CD14-positive monocyte (primary cell): ENCODE measurements around the gene DEF6. TPM values are rescaled to one million over a fixed set of nuclear protein-coding genes. Genes with fewer than 3 reads are reported as not detected.
A peak's percentile ranks its signal among the peaks of the same experiment; 100 is the strongest.

ENCODE experiments used
- DNase-seq, 3 donors: peaks; one replicate each; pipeline ENCODE4 v3.0.0-alpha.2; 2011 to 2022
- H2AFZ ChIP-seq: 2 replicates; pipeline ENCODE4 v1.6.0; 2012; ENCODE audit warnings: mild to moderate bottlenecking, low read depth, low read length, inconsistent platforms; ENCODE audit not compliant: insufficient read depth, poor library complexity, severe bottlenecking
- H3K27ac ChIP-seq, 2 donors: 1 replicate in 1 of 2; 2 replicates in 1 of 2; pipeline ENCODE4 v1.5.1; 2012 to 2013; ENCODE audit warnings: low read length in 2 of 2, control low read depth in 1 of 2, inconsistent platforms in 1 of 2, low read depth in 1 of 2, mild to moderate bottlenecking in 1 of 2
- H3K27me3 ChIP-seq, 2 donors: one replicate each; pipeline versions ENCODE4 v1.6.0 to v1.6.1; 2011 to 2013; ENCODE audit warnings: low read length in 2 of 2; ENCODE audit not compliant: control insufficient read depth in 2 of 2, insufficient read depth in 2 of 2
- H3K36me3 ChIP-seq, 2 donors: replicated peaks in 1 of 2; 1 replicate in 1 of 2; 2 replicates in 1 of 2; pipeline versions ENCODE4 v1.5.1 to v1.6.1; 2012 to 2013; ENCODE audit warnings: low read length in 2 of 2, control low read depth in 1 of 2, inconsistent platforms in 1 of 2, mild to moderate bottlenecking in 1 of 2; ENCODE audit not compliant: insufficient read depth in 2 of 2, control insufficient read depth in 1 of 2
- H3K4me1 ChIP-seq, 2 donors: 1 replicate in 1 of 2; 2 replicates in 1 of 2; pipeline versions ENCODE4 v1.5.1 to v1.6.1; 2012 to 2013; ENCODE audit warnings: low read length in 2 of 2, control low read depth in 1 of 2, inconsistent platforms in 1 of 2, mild to moderate bottlenecking in 1 of 2, moderate library complexity in 1 of 2; ENCODE audit not compliant: insufficient read depth in 2 of 2, control insufficient read depth in 1 of 2
- H3K4me2 ChIP-seq: replicated peaks from 2 replicates; pipeline ENCODE3; 2012; ENCODE audit warnings: low read length, moderate library complexity, mild to moderate bottlenecking; ENCODE audit not compliant: poor library complexity, severe bottlenecking; ENCODE audit errors: extremely low read depth
- H3K4me3 ChIP-seq, 3 experiments: fragments of 200-600 bp in 1 of 3; sonication (generic) in 1 of 3; replicated peaks in 1 of 3; 1 replicate in 2 of 3; 2 replicates in 1 of 3; pipeline ENCODE4 v1.5.1; 2011 to 2013; ENCODE audit warnings: low read length in 3 of 3, mild to moderate bottlenecking in 3 of 3, control low read depth in 2 of 3, low read depth in 2 of 3, inconsistent platforms in 1 of 3, moderate library complexity in 1 of 3
- H3K79me2 ChIP-seq: 2 replicates; pipeline ENCODE4 v1.6.0; 2012; ENCODE audit warnings: mild to moderate bottlenecking, control low read depth, inconsistent platforms, low read length, moderate library complexity; ENCODE audit not compliant: insufficient read depth
- H3K9ac ChIP-seq: 2 replicates; pipeline ENCODE4 v1.6.0; 2017; ENCODE audit warnings: low read length, mild to moderate bottlenecking; ENCODE audit not compliant: insufficient read depth, poor library complexity, severe bottlenecking
- H3K9me3 ChIP-seq, 2 donors: replicated peaks in 1 of 2; 1 replicate in 1 of 2; 2 replicates in 1 of 2; pipeline versions ENCODE4 v1.5.1 to v1.6.1; 2012 to 2013; ENCODE audit warnings: low read length in 2 of 2, control low read depth in 1 of 2; ENCODE audit not compliant: control insufficient read depth in 1 of 2, insufficient read depth in 1 of 2
- H4K20me1 ChIP-seq: 2 replicates; pipeline ENCODE4 v1.6.0; 2012; ENCODE audit warnings: mild to moderate bottlenecking, low read length, control low read depth, moderate library complexity; ENCODE audit not compliant: insufficient read depth
- H3K27ac Mint-ChIP-seq, 7 donors: one replicate each; pipeline ENCODE4 v1.8.0; 2020; ENCODE audit warnings: mild to moderate bottlenecking in 7 of 7, mixed read lengths in 7 of 7, moderate library complexity in 6 of 7, inconsistent platforms in 2 of 7
- H3K27me3 Mint-ChIP-seq, 3 donors: one replicate each; pipeline ENCODE4 v1.8.0; 2021 to 2022; ENCODE audit warnings: low read depth in 3 of 3, mild to moderate bottlenecking in 3 of 3, mixed read lengths in 3 of 3, moderate library complexity in 3 of 3, inconsistent platforms in 1 of 3
- H3K36me3 Mint-ChIP-seq, 2 donors: one replicate each; pipeline ENCODE4 v1.8.0; 2020; ENCODE audit warnings: mixed read lengths in 2 of 2, inconsistent platforms in 1 of 2, mild to moderate bottlenecking in 1 of 2
- H3K4me1 Mint-ChIP-seq: one replicate; pipeline ENCODE4 v1.8.0; 2020; ENCODE audit warnings: mild to moderate bottlenecking, mixed read lengths
- H3K4me3 Mint-ChIP-seq, 2 donors: one replicate each; pipeline ENCODE4 v1.8.0; 2020; ENCODE audit warnings: mild to moderate bottlenecking in 2 of 2, mixed read lengths in 2 of 2, moderate library complexity in 1 of 2
- H3K9me3 Mint-ChIP-seq, 7 donors: one replicate each; pipeline ENCODE4 v1.8.0; 2020 to 2022; ENCODE audit warnings: mixed read lengths in 7 of 7, mild to moderate bottlenecking in 6 of 7, moderate library complexity in 6 of 7, inconsistent platforms in 2 of 7
- WGBS: methylation state at CpG from one replicate; pipeline ENCODE4 v1.1.5; 2013; ENCODE audit warnings: missing lambda C conversion rate; ENCODE audit not compliant: insufficient coverage; 5-methylcytosine and 5-hydroxymethylcytosine counted together
- intact Hi-C, 2 donors: fragments of 100-400 bp; cut with micrococcal nuclease; formaldehyde crosslinking; loops; one replicate each; pipeline versions ENCODE4 v1.15.0 to v1.15.1; 2023
- polyA plus RNA-seq, 3 donors: library from polyadenylated mRNA; depleted of rRNA in 1 of 3; unstranded in 2 of 3; stranded (reverse) in 1 of 3; fragments of 300-500 nt in 2 of 3; fragments of >200 nt in 1 of 3; fragmentation: Illumina TruSeq in 2 of 3; gene quantifications; 1 replicate in 2 of 3; 2 replicates in 1 of 3; pipeline ENCODE4 v1.2.3, GENCODE V29; 2012 to 2021
- TF ChIP-seq, protein P1 (sequence below): fragments of 200-600 bp; IDR thresholded peaks from one replicate; pipeline ENCODE4 v1.8.0; 2022; ENCODE audit warnings: antibody characterized with exemption, mild to moderate bottlenecking

The DEF6 gene
- polyA plus RNA-seq, 3 donors: 41.2 to 110 (median 59.3) TPM

DNA sequence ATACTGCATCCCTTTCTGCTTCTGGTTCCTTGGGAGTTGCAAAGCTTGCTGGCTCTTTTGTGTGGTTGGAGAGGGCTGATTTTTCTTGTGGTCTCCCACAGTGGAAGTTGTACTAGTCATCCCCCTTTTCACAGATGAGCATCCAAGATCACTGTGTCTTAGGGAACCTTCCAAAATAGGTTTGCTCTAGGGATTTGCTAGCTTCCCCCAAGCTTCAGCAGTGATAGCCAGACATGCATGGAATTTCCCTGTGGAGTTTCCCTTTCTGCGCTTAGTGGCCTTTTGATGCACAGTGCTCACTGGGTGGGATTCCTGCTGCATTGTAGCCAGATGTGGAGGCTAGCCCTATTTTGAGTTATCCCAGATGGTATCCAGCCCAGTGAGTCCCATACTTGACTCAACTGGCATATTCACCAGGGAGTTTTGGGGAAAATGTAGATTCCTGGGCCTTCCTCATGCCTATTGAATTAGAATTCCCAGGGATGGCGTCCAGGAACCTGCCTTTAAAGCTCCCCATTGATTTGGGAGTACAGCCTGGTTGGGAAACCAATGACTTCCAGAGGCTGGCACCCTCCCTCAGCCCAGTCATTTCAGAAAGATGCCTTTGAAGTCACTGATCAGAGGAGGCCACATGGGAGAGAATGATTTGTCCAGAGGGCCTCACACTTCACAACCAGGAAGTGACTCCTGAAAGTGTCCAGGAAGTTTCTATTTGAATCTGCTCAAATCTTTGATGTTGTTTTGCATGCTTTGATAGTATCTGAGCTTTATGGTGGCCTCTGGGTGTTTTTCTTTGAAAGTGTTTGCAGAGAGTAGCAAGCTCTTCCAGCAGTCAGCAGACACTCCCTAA, 70.6 kb downstream of the DEF6 start:
- H3K4me1 Mint-ChIP-seq: peaks cover 59% of the 10 kb centered on the region

DNA sequence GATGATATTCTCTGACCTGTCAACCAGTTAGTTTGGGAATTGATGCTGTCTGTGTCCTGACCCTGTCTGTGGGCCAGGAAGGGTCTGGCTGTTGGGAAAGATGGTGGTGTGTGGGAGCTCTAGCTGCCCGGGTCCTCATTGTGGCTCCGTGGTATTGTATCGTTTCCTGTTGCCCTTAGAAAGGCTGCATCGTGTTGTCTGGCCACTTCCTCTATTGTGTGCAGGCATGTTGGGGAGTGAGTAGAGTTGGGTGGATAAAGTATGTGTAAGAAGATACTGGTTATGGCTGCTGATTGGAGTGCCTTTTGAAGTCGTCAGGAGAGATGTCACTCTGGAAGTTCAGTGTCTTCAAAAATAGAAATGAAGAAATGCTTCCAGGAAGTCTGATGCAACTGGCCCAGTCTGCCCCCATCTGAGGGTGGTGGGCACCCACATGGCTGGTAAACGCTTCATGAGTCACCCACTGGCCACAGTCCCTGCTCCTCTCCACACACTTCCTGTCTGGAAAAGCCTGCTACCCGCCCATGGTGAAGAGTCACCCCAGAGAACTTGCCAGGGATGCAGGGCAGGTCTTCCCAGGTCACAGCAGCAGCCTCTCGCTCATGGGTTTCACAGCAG, 72.6 kb downstream of the DEF6 start:
- peaks cover 48 to 52% of the 10 kb centered on the region in 2 donors for H3K4me1 ChIP-seq
- H3K27ac ChIP-seq: peak overlapping the region; percentile 91 to 98
- Mint-ChIP-seq H3K9me3 (peaks cover 0 to 2% (median 0%) of the 10 kb centered on the region in 7 donors), H3K27me3 (peaks cover 8 to 15% (median 14%) of the 10 kb centered on the region in 3 donors), H3K36me3 (peaks cover 41 to 47% of the 10 kb centered on the region in 2 donors), H3K4me3 (peak overlapping the region; percentile 58 to 88), H3K27ac (peak overlapping the region; percentile 97 to 99 (median 99)), H3K4me1 (peaks cover 56% of the 10 kb centered on the region)
- H3K4me2 ChIP-seq: peak overlapping the region; percentile 75
- H3K36me3 ChIP-seq: peaks cover 0 to 4% of the 10 kb centered on the region in 2 donors
- TF ChIP-seq, protein P1, sequence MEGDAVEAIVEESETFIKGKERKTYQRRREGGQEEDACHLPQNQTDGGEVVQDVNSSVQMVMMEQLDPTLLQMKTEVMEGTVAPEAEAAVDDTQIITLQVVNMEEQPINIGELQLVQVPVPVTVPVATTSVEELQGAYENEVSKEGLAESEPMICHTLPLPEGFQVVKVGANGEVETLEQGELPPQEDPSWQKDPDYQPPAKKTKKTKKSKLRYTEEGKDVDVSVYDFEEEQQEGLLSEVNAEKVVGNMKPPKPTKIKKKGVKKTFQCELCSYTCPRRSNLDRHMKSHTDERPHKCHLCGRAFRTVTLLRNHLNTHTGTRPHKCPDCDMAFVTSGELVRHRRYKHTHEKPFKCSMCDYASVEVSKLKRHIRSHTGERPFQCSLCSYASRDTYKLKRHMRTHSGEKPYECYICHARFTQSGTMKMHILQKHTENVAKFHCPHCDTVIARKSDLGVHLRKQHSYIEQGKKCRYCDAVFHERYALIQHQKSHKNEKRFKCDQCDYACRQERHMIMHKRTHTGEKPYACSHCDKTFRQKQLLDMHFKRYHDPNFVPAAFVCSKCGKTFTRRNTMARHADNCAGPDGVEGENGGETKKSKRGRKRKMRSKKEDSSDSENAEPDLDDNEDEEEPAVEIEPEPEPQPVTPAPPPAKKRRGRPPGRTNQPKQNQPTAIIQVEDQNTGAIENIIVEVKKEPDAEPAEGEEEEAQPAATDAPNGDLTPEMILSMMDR: no peak
- intact Hi-C loops: loop anchor here in 1 of 2 donors (2.0 kb wide), 2 partner anchors 27 to 71 kb away; partner anchors contain the start of gene PPARD
- H3K4me3 ChIP-seq: peak overlapping the region in 1 of 3 experiments; percentile 60
- H3K9ac ChIP-seq: peak overlapping the region; percentile 77
- DNase-seq: peak; percentile 96 to 100 (median 99)
- WGBS: 0% methylated on average over 7 of the region's 8 CpGs
- no peak overlapping the region for H2AFZ ChIP-seq
- peaks cover 27% of the 10 kb centered on the region for H4K20me1 ChIP-seq
- H3K9me3 ChIP-seq: no peaks in the 10 kb centered on the region
- H3K27me3 ChIP-seq: peaks cover 0 to 7% of the 10 kb centered on the region in 2 donors
- H3K79me2 ChIP-seq: peaks cover 10% of the 10 kb centered on the region

More for the DNA sequence above, 70.6 kb downstream of the DEF6 start:
- no peak overlapping the region for H3K4me2 ChIP-seq
- no peak overlapping the region for H2AFZ ChIP-seq
- TF ChIP-seq, protein P1: no peak
- no peak overlapping the region for H3K9ac ChIP-seq
- H3K27ac ChIP-seq: no peak overlapping the region
- Mint-ChIP-seq H3K27me3 (peaks cover 8 to 11% (median 9%) of the 10 kb centered on the region in 3 donors), H3K27ac (peak overlapping the region in 3 of 7 donors; percentile 15 to 25 (median 16)), H3K36me3 (peaks cover 32 to 37% of the 10 kb centered on the region in 2 donors), H3K4me3 (peak overlapping the region; percentile 6 to 59), H3K9me3 (peaks cover 0 to 2% (median 0%) of the 10 kb centered on the region in 7 donors)
- H3K79me2 ChIP-seq: peaks cover 4% of the 10 kb centered on the region
- peaks cover 0 to 4% of the 10 kb centered on the region in 2 donors for H3K36me3 ChIP-seq
- peaks cover 27% of the 10 kb centered on the region for H4K20me1 ChIP-seq
- peaks cover 52 to 56% of the 10 kb centered on the region in 2 donors for H3K4me1 ChIP-seq
- H3K27me3 ChIP-seq: peaks cover 0 to 7% of the 10 kb centered on the region in 2 donors
- 100% methylated on average over 2 of the region's 2 CpGs for WGBS
- no peak overlapping the region for H3K4me3 ChIP-seq
- intact Hi-C loops: no loop called here
- no peaks in the 10 kb centered on the region for H3K9me3 ChIP-seq
- DNase-seq: peak; percentile 32 to 75 (median 55)
